ENCODE data around the gene SLC39A11.

DNA sequence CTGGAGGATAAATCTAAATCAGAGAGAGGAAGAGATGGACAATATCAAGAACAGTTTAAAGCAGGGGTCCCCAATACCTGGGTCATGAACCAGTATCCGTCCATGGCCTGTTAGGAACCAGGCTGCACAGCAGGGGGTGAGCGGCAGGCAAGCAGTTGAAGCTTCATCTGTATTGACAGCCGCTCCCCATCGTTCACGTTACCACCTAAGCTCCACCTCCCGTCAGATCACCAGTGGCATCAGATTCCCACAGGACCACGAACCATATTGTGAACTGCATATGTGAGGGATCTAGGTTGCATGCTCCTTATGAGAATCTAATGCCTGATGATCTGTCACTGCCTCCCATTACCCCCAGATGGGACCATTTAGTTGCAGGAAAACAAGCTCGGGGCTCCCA, 226.5 kb downstream of the SLC39A11 start:
- TF ChIP-seq ZNF384 (IDR thresholded peaks at IDR 0.05) (no peak), FOXM1 (IDR thresholded peaks at IDR 0.05; ENCODE audit: borderline replicate concordance) (no peak), SP1 (IDR thresholded peaks at IDR 0.05) (no peak)
